ENCODE measurements around the gene TBX6. TPM values are rescaled to one million over a fixed set of nuclear protein-coding genes. Genes with fewer than 3 reads are reported as not detected.

The TBX6 gene
- total and polyA plus RNA-seq, 2 donors (not counting 3 experiments of a cell fraction or from before 2014, with no cell fraction given) = 0.40 to 0.60 TPM

- peak; percentile 63 for FAIRE-seq
- H3K79me2 ChIP-seq (ENCODE audit: control insufficient read depth, insufficient read depth, low read length) = peaks cover 48% of the 10 kb centered on the region
- BruUV-seq (replicated peaks) = no TSS peak
- CTCF ChIA-PET = interaction anchor here (0.6 to 3.2 kb wide), 8 partner anchors 11 to 433 kb away, joined by 3 to 33 read pairs (median 4); partner anchors contain the start of genes ALDOA and TBX6
- DNase-seq (ENCODE audit: low read depth, low spot score) = peak; percentile 31
- H3K9me3 ChIP-seq (replicated peaks; ENCODE audit: control insufficient read depth, insufficient read depth, low read length) = no peaks in the 10 kb centered on the region
- H3K27me3 ChIP-seq (ENCODE audit: control insufficient read depth in 2 of 2, insufficient read depth in 2 of 2, low read length in 2 of 2) = no peaks in the 10 kb centered on the region
- H2AFZ ChIP-seq (ENCODE audit: low read depth, low read length) = no peak overlapping the region
- POLR2A ChIA-PET = interaction anchor here (0.9 to 2.9 kb wide), 3 partner anchors 11 to 16 kb away, joined by 3 to 14 read pairs (median 4); partner anchors contain the start of gene ALDOA
- peak overlapping the region; percentile 88 for H3K9ac ChIP-seq (replicated peaks; ENCODE audit: extremely low read depth, insufficient read depth, low read length)
- dilution Hi-C loops (cut with MboI; ENCODE audit: extremely low pct_ligation_motif_present, low sequenced_read_pairs) (no loop called here), intact Hi-C loops (cut with micrococcal nuclease) (loop anchor here (2.0 kb wide), 1 partner anchor 14 kb away; the partner anchor contains the start of gene TBX6)
- H3K4me1 ChIP-seq (ENCODE audit: control insufficient read depth, extremely low read depth, insufficient read depth, low read length) = peaks cover 24% of the 10 kb centered on the region
- peaks cover 13 to 30% of the 10 kb centered on the region in 2 experiments for H3K36me3 ChIP-seq (ENCODE audit: control insufficient read depth in 2 of 2, extremely low read depth in 1 of 2, insufficient read depth in 2 of 2, low read length in 2 of 2)
- no peak for TF ChIP-seq MAX (IDR thresholded peaks at IDR 0.05; ENCODE audit: insufficient read depth, insufficient read length)
- TF ChIP-seq POLR2A (IDR thresholded peaks at IDR 0.05; ENCODE audit: low read depth, low read length) = no peak
- TF ChIP-seq EZH2 (IDR thresholded peaks at IDR 0.05; ENCODE audit: borderline replicate concordance, low read depth, low read length, severe bottlenecking) = no peak
- TF ChIP-seq MYC (IDR thresholded peaks at IDR 0.05; ENCODE audit: low read depth, low read length) = no peak
- TF ChIP-seq CTCF (IDR thresholded peaks at IDR 0.05; ENCODE audit: extremely low read depth in 1 of 2, insufficient read depth in 1 of 2, low read depth in 1 of 2, low read length in 2 of 2) = no peak
- TF ChIP-seq FOS (IDR thresholded peaks at IDR 0.05; ENCODE audit: borderline replicate concordance, insufficient read depth, low read length) = no peak
- TF ChIP-seq GATA2 (IDR thresholded peaks at IDR 0.05; ENCODE audit: insufficient read depth, insufficient read length, low read depth, low read length) = no peak
- TF ChIP-seq POLR2AphosphoS5 (IDR thresholded peaks at IDR 0.05; ENCODE audit: insufficient read depth, low read depth, low read length) = no peak
- TF ChIP-seq JUN (IDR thresholded peaks at IDR 0.05; ENCODE audit: borderline replicate concordance, insufficient read depth, insufficient read length, low read depth) = no peak
- peak overlapping the region; percentile 81 for H3K27ac ChIP-seq (ENCODE audit: insufficient read depth, low read depth, low read length)
- H4K20me1 ChIP-seq (replicated peaks; ENCODE audit: control insufficient read depth, extremely low read depth, insufficient read depth, low read length) = no peaks in the 10 kb centered on the region
- no peaks in the 10 kb centered on the region for H3K9me1 ChIP-seq (replicated peaks; ENCODE audit: control insufficient read depth, extremely low read depth, insufficient read depth, low read length)
- peak overlapping the region; percentile 58 to 78 (median 76) for H3K4me3 ChIP-seq (replicated peaks in 1 of 3; ENCODE audit: insufficient read depth in 1 of 3, low read depth in 1 of 3, low read length in 3 of 3)
- peak overlapping the region; percentile 90 for H3K4me2 ChIP-seq (ENCODE audit: insufficient read depth, low read length)
These were observed 15.4 kb downstream of the TBX6 start for GRCh38 chr16:30076276-30076791.
